NCI-H2196 treated with DMSO at 0.1 percent for 48 hours (cell line): ENCODE measurements around the gene PLEKHH1.

Experiments used
- DNase-seq: peaks from one replicate; lab custom pipeline; 2025; ENCODE audit not compliant: unreplicated experiment; lab: John Stamatoyannopoulos, UW

PLEKHH1 gene

GRCh38 chr14:67510121-67510520 is 23.0 kb upstream of the PLEKHH1 start:
- no peak for DNase-seq

GRCh38 chr14:67510836-67511235 is 22.3 kb upstream of the PLEKHH1 start:
- no peak for DNase-seq

- DNase-seq, result no peak
These were observed 20.4 kb upstream of the PLEKHH1 start for GRCh38 chr14:67512463-67513310.

- DNase-seq, result peak; percentile 17
These were observed 19.4 kb upstream of the PLEKHH1 start for GRCh38 chr14:67513631-67514108.

GRCh38 chr14:67514203-67514607 is 18.9 kb upstream of the PLEKHH1 start:
- no peak for DNase-seq

GRCh38 chr14:67514650-67515385 is 18.3 kb upstream of the PLEKHH1 start:
- no peak for DNase-seq

GRCh38 chr14:67515386-67516079 is 17.6 kb upstream of the PLEKHH1 start:
- no peak for DNase-seq

- no peak for DNase-seq
These were observed 16.4 kb upstream of the PLEKHH1 start for GRCh38 chr14:67516676-67517075.

GRCh38 chr14:67517083-67517482 is 16.0 kb upstream of the PLEKHH1 start:
- no peak for DNase-seq

- DNase-seq, result no peak
These were observed 13.7 kb upstream of the PLEKHH1 start for GRCh38 chr14:67519406-67519805.

GRCh38 chr14:67520482-67520881 is 12.6 kb upstream of the PLEKHH1 start:
- no peak for DNase-seq

GRCh38 chr14:67522270-67522669 is 10.8 kb upstream of the PLEKHH1 start:
- no peak for DNase-seq

- DNase-seq, result no peak
These were observed 9.1 kb upstream of the PLEKHH1 start for GRCh38 chr14:67523764-67524633.

- no peak for DNase-seq
These were observed 8.5 kb upstream of the PLEKHH1 start for GRCh38 chr14:67524634-67524963.

- no peak for DNase-seq
These were observed 7.7 kb upstream of the PLEKHH1 start for GRCh38 chr14:67525389-67525788.

- no peak for DNase-seq
These were observed 6.9 kb upstream of the PLEKHH1 start for GRCh38 chr14:67526181-67526580.

GRCh38 chr14:67526676-67527459 is 6.2 kb upstream of the PLEKHH1 start:
- peak; percentile 69 for DNase-seq

GRCh38 chr14:67527756-67528155 is 5.3 kb upstream of the PLEKHH1 start:
- DNase-seq, result no peak

GRCh38 chr14:67528276-67528675 is 4.8 kb upstream of the PLEKHH1 start:
- DNase-seq, result no peak
